SK-N-SH treated with all-trans-retinoic acid at 6 μM for 48 hours (cell line): Measurements from ENCODE around the gene DDAH1.

Experiments
- ATAC-seq: fragments of 200-7000 bp; cut with Tn5 transposase; 3 replicates; pipeline ENCODE4 v1.9.1; 2020; ENCODE audit warnings: mild to moderate bottlenecking, moderate library complexity
- ARNTL ChIP-seq: fragments of 450-650 bp; formaldehyde crosslinking; IDR thresholded peaks from 2 replicates; pipeline ENCODE4 v1.5.0; 2020; ENCODE audit warnings: low read depth, mild to moderate bottlenecking, moderate library complexity, borderline replicate concordance
- BACH2 ChIP-seq: fragments of 250-450 bp; sonication (Bioruptor Pico); IDR thresholded peaks from 2 replicates; pipeline ENCODE4 v1.9.0; 2021; ENCODE audit warnings: mild to moderate bottlenecking, borderline replicate concordance
- CSDC2 ChIP-seq: fragments of 250-450 bp; sonication (Bioruptor Pico); IDR thresholded peaks from 2 replicates; pipeline ENCODE4 v1.5.0; 2020; ENCODE audit warnings: mild to moderate bottlenecking, moderate library complexity
- ESRRG ChIP-seq: fragments of 250-450 bp; sonication (Bioruptor Pico); IDR thresholded peaks from 2 replicates; pipeline ENCODE4 v1.6.1; 2021; ENCODE audit warnings: mild to moderate bottlenecking
- GLIS3 ChIP-seq: fragments of 250-450 bp; sonication (Bioruptor Pico); IDR thresholded peaks from 2 replicates; pipeline ENCODE4 v1.5.0; 2020; ENCODE audit warnings: mild to moderate bottlenecking, moderate library complexity
- OSR1 ChIP-seq: fragments of 250-450 bp; sonication (Bioruptor Pico); IDR thresholded peaks from 2 replicates; pipeline ENCODE4 v1.8.0; 2022; ENCODE audit warnings: moderate library complexity, mild to moderate bottlenecking, inconsistent platforms
- POU6F1 ChIP-seq: fragments of 250-450 bp; sonication (Bioruptor Pico); IDR thresholded peaks from 2 replicates; pipeline ENCODE4 v1.8.0; 2021; ENCODE audit warnings: low read depth, mild to moderate bottlenecking, moderate library complexity, borderline replicate concordance
- PPARA ChIP-seq: fragments of 250-450 bp; sonication (Bioruptor Pico); IDR thresholded peaks from 2 replicates; pipeline ENCODE4 v1.5.0; 2020; ENCODE audit warnings: mild to moderate bottlenecking, borderline replicate concordance
- SNAI2 ChIP-seq: fragments of 250-450 bp; sonication (Bioruptor Pico); IDR thresholded peaks from 2 replicates; pipeline ENCODE4 v1.5.0; 2020; ENCODE audit warnings: mild to moderate bottlenecking, moderate library complexity
- TCF4 ChIP-seq: fragments of 250-450 bp; sonication (Bioruptor Pico); IDR thresholded peaks from 2 replicates; pipeline ENCODE4 v1.8.0; 2021; ENCODE audit warnings: mild to moderate bottlenecking, moderate library complexity, borderline replicate concordance
- TOX ChIP-seq: fragments of 250-450 bp; sonication (Bioruptor Pico); IDR thresholded peaks from 2 replicates; pipeline ENCODE4 v1.8.0; 2021; ENCODE audit warnings: mild to moderate bottlenecking, moderate library complexity, borderline replicate concordance
- TSHZ2 ChIP-seq: fragments of 250-450 bp; sonication (Bioruptor Pico); IDR thresholded peaks from 2 replicates; pipeline ENCODE4 v1.5.0; 2020; ENCODE audit warnings: mild to moderate bottlenecking, moderate library complexity
- ZC3H10 ChIP-seq: fragments of 250-450 bp; sonication (Bioruptor Pico); IDR thresholded peaks from 2 replicates; pipeline ENCODE4 v1.5.1; 2021; ENCODE audit warnings: mild to moderate bottlenecking, moderate library complexity
- ZFP3 ChIP-seq: fragments of 250-450 bp; sonication (Bioruptor Pico); IDR thresholded peaks from 2 replicates; pipeline ENCODE4 v1.5.0; 2020; ENCODE audit warnings: mild to moderate bottlenecking, moderate library complexity
- ZFP30 ChIP-seq: fragments of 450-650 bp; formaldehyde crosslinking; IDR thresholded peaks from 2 replicates; pipeline ENCODE4 v1.5.0; 2022; ENCODE audit warnings: mild to moderate bottlenecking, moderate library complexity
- ZNF70 ChIP-seq: fragments of 450-650 bp; formaldehyde crosslinking; IDR thresholded peaks from 2 replicates; pipeline ENCODE4 v1.5.0; 2020; ENCODE audit warnings: mild to moderate bottlenecking, moderate library complexity
- ZNF8 ChIP-seq: fragments of 450-650 bp; formaldehyde crosslinking; IDR thresholded peaks from 2 replicates; pipeline ENCODE4 v1.5.0; 2020; ENCODE audit warnings: mild to moderate bottlenecking, moderate library complexity
- TF ChIP-seq, protein P1 (sequence below): fragments of 250-450 bp; sonication (Bioruptor Pico); IDR thresholded peaks from 2 replicates; pipeline ENCODE4 v1.8.0; 2020; ENCODE audit warnings: mild to moderate bottlenecking, moderate library complexity, borderline replicate concordance
- TF ChIP-seq, protein P2 (sequence below): fragments of 250-450 bp; sonication (Bioruptor Pico); IDR thresholded peaks from 2 replicates; pipeline ENCODE4 v1.5.1; 2020; ENCODE audit warnings: low read depth, mild to moderate bottlenecking, moderate library complexity

DDAH1 gene

DNA sequence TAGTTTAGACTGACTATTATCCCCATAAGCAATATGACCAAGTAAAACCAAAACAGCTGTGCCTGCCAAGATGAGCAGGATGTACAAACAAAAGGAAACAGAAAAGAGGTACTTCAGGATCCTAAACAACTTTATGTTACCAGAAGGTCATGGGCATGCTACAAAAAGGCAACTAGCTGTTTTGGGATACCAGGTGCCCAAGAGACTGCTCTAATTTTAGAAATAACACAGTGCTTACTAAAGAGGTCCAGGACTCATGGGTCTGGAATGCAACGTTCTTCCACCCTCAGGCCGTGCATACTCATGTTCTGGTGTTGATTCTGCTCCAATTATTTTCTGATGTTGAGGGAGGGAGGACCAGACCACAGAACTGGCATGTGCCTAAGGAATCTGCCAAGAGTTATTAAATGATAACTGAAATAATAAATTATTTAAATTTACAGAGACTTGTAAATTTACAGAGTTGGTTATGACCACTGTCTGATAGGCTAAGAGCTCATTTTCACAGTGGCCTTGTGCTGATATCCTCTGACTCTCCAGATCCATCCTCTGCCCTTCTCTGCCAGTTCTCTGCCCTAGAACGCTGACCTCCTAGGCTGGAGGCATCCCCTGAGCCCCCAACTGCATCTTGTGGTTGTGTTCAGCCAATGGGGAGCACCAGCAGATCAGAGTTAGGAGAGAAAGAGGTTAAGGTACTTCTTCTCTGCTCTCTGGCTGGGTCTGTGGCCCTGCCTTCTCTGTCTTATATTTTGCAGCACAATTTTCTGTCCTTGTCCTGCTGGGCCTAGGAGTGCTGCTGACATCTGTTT, 150.9 kb downstream of the DDAH1 start (continued):
- TF ChIP-seq, protein P1, sequence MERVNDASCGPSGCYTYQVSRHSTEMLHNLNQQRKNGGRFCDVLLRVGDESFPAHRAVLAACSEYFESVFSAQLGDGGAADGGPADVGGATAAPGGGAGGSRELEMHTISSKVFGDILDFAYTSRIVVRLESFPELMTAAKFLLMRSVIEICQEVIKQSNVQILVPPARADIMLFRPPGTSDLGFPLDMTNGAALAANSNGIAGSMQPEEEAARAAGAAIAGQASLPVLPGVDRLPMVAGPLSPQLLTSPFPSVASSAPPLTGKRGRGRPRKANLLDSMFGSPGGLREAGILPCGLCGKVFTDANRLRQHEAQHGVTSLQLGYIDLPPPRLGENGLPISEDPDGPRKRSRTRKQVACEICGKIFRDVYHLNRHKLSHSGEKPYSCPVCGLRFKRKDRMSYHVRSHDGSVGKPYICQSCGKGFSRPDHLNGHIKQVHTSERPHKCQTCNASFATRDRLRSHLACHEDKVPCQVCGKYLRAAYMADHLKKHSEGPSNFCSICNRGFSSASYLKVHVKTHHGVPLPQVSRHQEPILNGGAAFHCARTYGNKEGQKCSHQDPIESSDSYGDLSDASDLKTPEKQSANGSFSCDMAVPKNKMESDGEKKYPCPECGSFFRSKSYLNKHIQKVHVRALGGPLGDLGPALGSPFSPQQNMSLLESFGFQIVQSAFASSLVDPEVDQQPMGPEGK: no peak
- TF ChIP-seq OSR1 (CRISPR knock-in tag) (no peak), CSDC2 (0 out of 2 replicates have a peak, but pooled peaks have one; percentile 46), TOX (CRISPR knock-in tag) (no peak)
- TF ChIP-seq, protein P2, sequence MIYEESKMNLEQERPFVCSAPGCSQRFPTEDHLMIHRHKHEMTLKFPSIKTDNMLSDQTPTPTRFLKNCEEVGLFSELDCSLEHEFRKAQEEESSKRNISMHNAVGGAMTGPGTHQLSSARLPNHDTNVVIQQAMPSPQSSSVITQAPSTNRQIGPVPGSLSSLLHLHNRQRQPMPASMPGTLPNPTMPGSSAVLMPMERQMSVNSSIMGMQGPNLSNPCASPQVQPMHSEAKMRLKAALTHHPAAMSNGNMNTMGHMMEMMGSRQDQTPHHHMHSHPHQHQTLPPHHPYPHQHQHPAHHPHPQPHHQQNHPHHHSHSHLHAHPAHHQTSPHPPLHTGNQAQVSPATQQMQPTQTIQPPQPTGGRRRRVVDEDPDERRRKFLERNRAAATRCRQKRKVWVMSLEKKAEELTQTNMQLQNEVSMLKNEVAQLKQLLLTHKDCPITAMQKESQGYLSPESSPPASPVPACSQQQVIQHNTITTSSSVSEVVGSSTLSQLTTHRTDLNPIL (CRISPR knock-in tag): no peak

GRCh38 chr1:85311818-85312217, 153.1 kb downstream of the DDAH1 start:
- no peak for ATAC-seq
- TF ChIP-seq POU6F1 (CRISPR knock-in tag): no peak
- TF ChIP-seq PPARA: no peak
- TF ChIP-seq TOX (CRISPR knock-in tag): no peak
- TF ChIP-seq, protein P1: no peak
- TF ChIP-seq OSR1 (CRISPR knock-in tag): no peak
- TF ChIP-seq ZNF8 (CRISPR knock-in tag): no peak
- no peak for TF ChIP-seq ZNF70
- TF ChIP-seq BACH2 (CRISPR knock-in tag): no peak
- TF ChIP-seq TCF4 (CRISPR knock-in tag): no peak
- no peak for TF ChIP-seq TSHZ2 (CRISPR knock-in tag)
- no peak for TF ChIP-seq ZFP30 (CRISPR knock-in tag)
- no peak for TF ChIP-seq ZC3H10 (CRISPR knock-in tag)
- TF ChIP-seq ESRRG (CRISPR knock-in tag): no peak
- no peak for TF ChIP-seq SNAI2 (CRISPR knock-in tag)
- no peak for TF ChIP-seq GLIS3 (CRISPR knock-in tag)
- no peak for TF ChIP-seq ZFP3 (CRISPR knock-in tag)
- TF ChIP-seq, protein P2 (CRISPR knock-in tag): no peak
- no peak for TF ChIP-seq CSDC2
- TF ChIP-seq ARNTL (CRISPR knock-in tag): no peak
